HEK293 (cell line): ENCODE results near the gene HEATR5A.

Experiments
- KLF9 ChIP-seq: fragments of 450-650 bp; formaldehyde crosslinking; IDR thresholded peaks from 2 replicates; pipeline ENCODE4 v1.5.1; 2016; ENCODE audit warnings: missing biosample characterization, missing genetic modification characterization, low read depth
- SCRT2 ChIP-seq: fragments of 450-650 bp; formaldehyde crosslinking; IDR thresholded peaks from 2 replicates; pipeline ENCODE4 v1.5.1; 2016; ENCODE audit warnings: missing biosample characterization, missing genetic modification characterization
- SP7 ChIP-seq: fragments of 450-650 bp; formaldehyde crosslinking; IDR thresholded peaks from 2 replicates; pipeline ENCODE4 v1.5.1; 2016; ENCODE audit warnings: missing biosample characterization, missing genetic modification characterization
- YY1 ChIP-seq: fragments of 450-650 bp; formaldehyde crosslinking; IDR thresholded peaks from 2 replicates; pipeline ENCODE4 v1.5.1; 2018; ENCODE audit warnings: missing biosample characterization, missing genetic modification characterization
- ZFP37 ChIP-seq: fragments of 450-650 bp; formaldehyde crosslinking; IDR thresholded peaks from 2 replicates; pipeline ENCODE4 v1.5.1; 2016; ENCODE audit warnings: missing biosample characterization, missing genetic modification characterization
- ZNF155 ChIP-seq: fragments of 450-650 bp; formaldehyde crosslinking; IDR thresholded peaks from 2 replicates; pipeline ENCODE4 v1.5.1; 2016; ENCODE audit warnings: missing biosample characterization, missing genetic modification characterization
- ZNF169 ChIP-seq: fragments of 450-650 bp; formaldehyde crosslinking; IDR thresholded peaks from 2 replicates; pipeline ENCODE4 v1.5.1; 2016; ENCODE audit warnings: missing biosample characterization, missing genetic modification characterization
- ZNF416 ChIP-seq: fragments of 450-650 bp; formaldehyde crosslinking; IDR thresholded peaks from 2 replicates; pipeline ENCODE4 v1.5.1; 2016; ENCODE audit warnings: missing biosample characterization, missing genetic modification characterization
- ZNF837 ChIP-seq: fragments of 450-650 bp; formaldehyde crosslinking; IDR thresholded peaks from 2 replicates; pipeline ENCODE4 v1.5.1; 2016; ENCODE audit warnings: missing biosample characterization, missing genetic modification characterization
- TF ChIP-seq, protein P1 (sequence below): fragments of 450-650 bp; formaldehyde crosslinking; IDR thresholded peaks from 2 replicates; pipeline ENCODE4 v1.5.1; 2016; ENCODE audit warnings: missing biosample characterization, missing genetic modification characterization
- TF ChIP-seq, protein P2 (sequence below): fragments of 450-650 bp; formaldehyde crosslinking; optimal IDR thresholded peaks from 2 replicates; pipeline ENCODE3; 2016; ENCODE audit warnings: missing biosample characterization, mild to moderate bottlenecking, missing genetic modification characterization

DNA sequence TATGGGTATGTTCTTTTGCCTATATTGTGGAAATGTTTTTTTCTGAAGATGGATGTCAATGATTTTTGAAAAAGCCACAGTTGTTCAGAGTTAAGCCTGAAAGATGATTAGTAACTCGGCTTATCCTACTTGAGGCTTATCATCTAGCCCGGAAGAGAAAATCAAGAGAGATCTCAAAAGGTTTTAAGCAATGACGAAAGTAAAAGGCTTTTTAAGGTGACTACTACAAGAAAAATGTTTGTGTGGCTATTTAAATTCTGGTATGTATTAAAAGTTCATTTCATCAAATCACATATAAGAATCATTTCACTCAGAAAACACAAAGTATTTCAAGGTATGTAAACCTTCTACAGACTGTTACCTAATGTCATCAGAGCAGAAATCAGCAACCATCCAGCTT lies 40.2 kb downstream of the HEATR5A start:
- TF ChIP-seq, protein P1, sequence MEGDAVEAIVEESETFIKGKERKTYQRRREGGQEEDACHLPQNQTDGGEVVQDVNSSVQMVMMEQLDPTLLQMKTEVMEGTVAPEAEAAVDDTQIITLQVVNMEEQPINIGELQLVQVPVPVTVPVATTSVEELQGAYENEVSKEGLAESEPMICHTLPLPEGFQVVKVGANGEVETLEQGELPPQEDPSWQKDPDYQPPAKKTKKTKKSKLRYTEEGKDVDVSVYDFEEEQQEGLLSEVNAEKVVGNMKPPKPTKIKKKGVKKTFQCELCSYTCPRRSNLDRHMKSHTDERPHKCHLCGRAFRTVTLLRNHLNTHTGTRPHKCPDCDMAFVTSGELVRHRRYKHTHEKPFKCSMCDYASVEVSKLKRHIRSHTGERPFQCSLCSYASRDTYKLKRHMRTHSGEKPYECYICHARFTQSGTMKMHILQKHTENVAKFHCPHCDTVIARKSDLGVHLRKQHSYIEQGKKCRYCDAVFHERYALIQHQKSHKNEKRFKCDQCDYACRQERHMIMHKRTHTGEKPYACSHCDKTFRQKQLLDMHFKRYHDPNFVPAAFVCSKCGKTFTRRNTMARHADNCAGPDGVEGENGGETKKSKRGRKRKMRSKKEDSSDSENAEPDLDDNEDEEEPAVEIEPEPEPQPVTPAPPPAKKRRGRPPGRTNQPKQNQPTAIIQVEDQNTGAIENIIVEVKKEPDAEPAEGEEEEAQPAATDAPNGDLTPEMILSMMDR (tag by site-specific recombination): no peak
- TF ChIP-seq ZNF837 (tag by site-specific recombination) (no peak), SP7 (tag by site-specific recombination) (no peak), ZNF416 (tag by site-specific recombination) (no peak), KLF9 (tag by site-specific recombination) (no peak), SCRT2 (tag by site-specific recombination) (no peak), ZFP37 (tag by site-specific recombination) (no peak), ZNF169 (no peak), ZNF155 (tag by site-specific recombination) (no peak), YY1 (tag by site-specific recombination) (no peak)
- TF ChIP-seq, protein P2, sequence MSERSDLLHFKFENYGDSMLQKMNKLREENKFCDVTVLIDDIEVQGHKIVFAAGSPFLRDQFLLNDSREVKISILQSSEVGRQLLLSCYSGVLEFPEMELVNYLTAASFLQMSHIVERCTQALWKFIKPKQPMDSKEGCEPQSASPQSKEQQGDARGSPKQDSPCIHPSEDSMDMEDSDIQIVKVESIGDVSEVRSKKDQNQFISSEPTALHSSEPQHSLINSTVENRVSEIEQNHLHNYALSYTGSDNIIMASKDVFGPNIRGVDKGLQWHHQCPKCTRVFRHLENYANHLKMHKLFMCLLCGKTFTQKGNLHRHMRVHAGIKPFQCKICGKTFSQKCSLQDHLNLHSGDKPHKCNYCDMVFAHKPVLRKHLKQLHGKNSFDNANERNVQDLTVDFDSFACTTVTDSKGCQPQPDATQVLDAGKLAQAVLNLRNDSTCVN: no peak
